Measurements from ENCODE around the gene UBL3.

- TF ChIP-seq CTCF (IDR thresholded peaks at IDR 0.05), result no peak
- no peak for TF ChIP-seq JUND (IDR thresholded peaks at IDR 0.05)
- TF ChIP-seq, protein P1, sequence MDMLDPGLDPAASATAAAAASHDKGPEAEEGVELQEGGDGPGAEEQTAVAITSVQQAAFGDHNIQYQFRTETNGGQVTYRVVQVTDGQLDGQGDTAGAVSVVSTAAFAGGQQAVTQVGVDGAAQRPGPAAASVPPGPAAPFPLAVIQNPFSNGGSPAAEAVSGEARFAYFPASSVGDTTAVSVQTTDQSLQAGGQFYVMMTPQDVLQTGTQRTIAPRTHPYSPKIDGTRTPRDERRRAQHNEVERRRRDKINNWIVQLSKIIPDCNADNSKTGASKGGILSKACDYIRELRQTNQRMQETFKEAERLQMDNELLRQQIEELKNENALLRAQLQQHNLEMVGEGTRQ (IDR thresholded peaks at IDR 0.05; ENCODE audit: borderline replicate concordance, low read depth, low read length), result no peak
- TF ChIP-seq REST (IDR thresholded peaks at IDR 0.05; ENCODE audit: low read depth, low read length), result no peak
- TF ChIP-seq, protein P2, sequence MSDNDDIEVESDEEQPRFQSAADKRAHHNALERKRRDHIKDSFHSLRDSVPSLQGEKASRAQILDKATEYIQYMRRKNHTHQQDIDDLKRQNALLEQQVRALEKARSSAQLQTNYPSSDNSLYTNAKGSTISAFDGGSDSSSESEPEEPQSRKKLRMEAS (IDR thresholded peaks at IDR 0.05; ENCODE audit: low read depth), result no peak
- no peak for TF ChIP-seq GATA2 (CRISPR knock-in tag; IDR thresholded peaks at IDR 0.05)
- no peak for TF ChIP-seq EZH2phosphoT487 (IDR thresholded peaks at IDR 0.05; ENCODE audit: borderline replicate concordance, low read depth)
- TF ChIP-seq ZBTB33 (IDR thresholded peaks at IDR 0.05; ENCODE audit: borderline replicate concordance, low read depth), result no peak
- TF ChIP-seq SIN3A (IDR thresholded peaks at IDR 0.05; ENCODE audit: borderline replicate concordance, low read depth, low read length), result no peak
- no peak for TF ChIP-seq FOXJ3 (CRISPR knock-in tag; IDR thresholded peaks at IDR 0.05)
- TF ChIP-seq TCF12 (IDR thresholded peaks at IDR 0.05), result no peak
- TF ChIP-seq RCOR1 (IDR thresholded peaks at IDR 0.05; ENCODE audit: low read length), result no peak
These were observed 47.2 kb downstream of the UBL3 start for GRCh38 chr13:29803221-29803620.

Measured in SK-N-SH (cell line).